SK-MEL-5 (cell line): Measurements from ENCODE around the gene RAI1. TPM values are rescaled to one million over a fixed set of nuclear protein-coding genes. Genes with fewer than 3 reads are reported as not detected.

ENCODE experiments used
- DNase-seq: peaks from one replicate; pipeline ENCODE4 v3.0.0-alpha.2; 2016; ENCODE audit warnings: low read depth, low spot score
- in situ Hi-C: cut with HindIII; loops from 2 replicates; pipeline ENCODE4 v1.10.0; 2016; ENCODE audit warnings: low sequenced_read_pairs, high pct_unique_total_duplicates, low pct_unique_long_range_greater_than_20kb
- total RNA-seq: library from RNA; depleted of rRNA; stranded (reverse); fragments of >200 nt; shearing (Covaris generic); gene quantifications from 2 replicates; pipeline ENCODE4 v1.2.3, GENCODE V29; 2014

The RAI1 gene
- total RNA-seq, 1 experiment from 2014 or later, result 9.4 TPM

DNA sequence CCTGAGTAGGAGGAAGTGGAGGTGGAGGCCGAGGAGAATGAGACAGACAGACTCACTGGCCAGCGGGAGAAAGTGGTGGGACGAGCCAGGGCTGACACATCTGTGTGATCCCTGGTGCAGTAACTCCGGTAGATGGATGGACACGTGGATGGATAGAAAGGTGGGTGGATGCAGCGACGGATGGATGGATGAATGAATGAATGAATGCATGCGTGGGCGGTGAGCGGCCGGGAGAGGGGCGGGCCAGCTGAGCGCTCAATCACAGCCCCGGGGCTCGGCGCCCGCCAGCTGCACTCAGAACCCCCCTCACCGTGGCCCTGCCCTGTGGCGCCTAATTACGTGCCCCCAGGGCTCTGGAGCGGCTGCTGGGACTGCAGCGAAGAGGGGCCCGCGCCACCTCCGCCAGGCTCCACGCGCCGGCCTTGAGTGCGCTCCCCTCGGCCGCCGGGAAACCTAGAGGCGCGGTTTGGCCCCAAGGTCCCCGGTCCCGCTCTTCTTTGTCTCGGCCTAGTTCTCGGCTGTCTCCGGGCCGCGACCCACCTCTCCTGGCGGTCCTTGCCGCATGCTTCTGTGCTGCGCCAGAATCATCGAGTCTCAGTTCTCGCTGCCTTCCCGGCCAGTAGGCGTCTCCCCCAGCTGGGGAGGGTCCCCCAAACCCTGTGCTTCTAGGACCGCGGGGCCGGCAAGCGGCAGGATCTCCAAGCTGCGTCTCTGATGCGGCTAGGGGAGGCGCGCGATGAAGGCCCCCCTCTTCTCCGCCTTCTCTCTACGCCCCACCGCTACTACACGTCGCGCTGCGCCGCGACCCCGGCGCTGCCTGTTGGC lies 41.0 kb downstream of the RAI1 start:
- in situ Hi-C loops, result no loop called here

DNA sequence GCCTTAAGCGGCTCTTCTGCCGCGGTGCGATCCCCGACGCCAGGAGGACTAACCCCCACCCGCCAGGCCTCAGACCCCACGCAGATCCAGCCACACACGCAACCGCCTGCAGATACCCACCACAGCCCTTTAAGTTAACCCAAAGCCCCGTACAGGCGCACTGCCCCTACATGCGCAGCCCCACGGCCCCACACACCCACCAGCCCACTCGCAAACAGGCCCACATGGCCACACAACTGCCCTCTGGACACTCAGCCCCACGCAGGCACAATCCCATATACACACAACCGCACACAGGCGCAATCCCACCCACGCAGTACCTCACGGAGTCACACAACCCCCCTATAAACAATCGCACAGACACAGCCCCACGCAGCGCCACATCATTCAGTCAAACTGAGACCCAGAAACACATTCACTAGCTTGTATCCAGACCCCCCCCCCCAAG lies 41.7 kb downstream of the RAI1 start:
- no peak for DNase-seq
- in situ Hi-C loops, result no loop called here

More for the DNA sequence above, 41.0 kb downstream of the RAI1 start:
- DNase-seq, result no peak

DNA sequence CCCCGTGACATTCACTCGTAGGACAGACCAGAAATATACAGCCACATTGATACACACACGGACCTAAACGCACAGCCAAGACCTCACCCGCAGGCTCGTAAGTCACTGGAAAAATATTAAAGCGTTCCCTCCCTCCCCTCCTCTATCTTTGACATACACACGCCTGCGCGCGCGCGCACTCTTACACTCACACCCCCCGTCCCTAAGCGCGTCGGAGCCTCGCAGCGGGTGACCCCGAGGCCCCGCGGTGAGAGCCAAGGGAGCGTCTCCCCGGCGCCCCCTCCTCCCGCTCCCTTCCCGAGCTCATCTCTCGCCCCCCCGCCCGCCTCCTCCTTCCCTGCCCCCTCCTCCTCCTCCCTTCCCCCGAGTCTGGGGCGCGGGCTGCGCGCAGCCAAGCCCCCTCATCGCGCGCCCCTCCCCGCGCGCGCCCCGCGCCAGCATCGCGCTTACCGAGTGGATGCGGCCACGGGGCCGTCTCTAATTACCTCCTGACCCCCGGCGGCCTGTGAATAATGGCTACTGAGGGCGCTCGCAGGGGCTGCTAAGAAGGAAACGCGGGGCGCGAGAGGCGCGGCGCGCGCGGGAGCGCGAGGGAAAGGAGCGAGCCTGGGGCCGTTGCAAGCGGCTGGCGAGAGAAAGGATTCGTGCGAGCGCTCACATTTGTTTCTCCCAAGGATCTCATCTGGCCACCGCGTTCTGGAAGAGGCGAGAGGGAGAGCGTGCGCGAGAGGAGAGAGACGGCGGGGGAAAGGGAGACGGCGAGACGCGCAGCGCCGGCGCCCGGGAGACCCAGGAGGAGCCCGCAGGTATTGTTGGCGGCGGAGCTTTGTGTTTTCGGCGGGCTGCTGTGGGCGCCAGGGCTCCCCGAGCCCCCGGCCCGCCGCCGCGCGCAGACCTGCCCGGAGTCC lies 42.4 kb downstream of the RAI1 start:
- peak; percentile 47 for DNase-seq
- in situ Hi-C loops, result no loop called here

DNA sequence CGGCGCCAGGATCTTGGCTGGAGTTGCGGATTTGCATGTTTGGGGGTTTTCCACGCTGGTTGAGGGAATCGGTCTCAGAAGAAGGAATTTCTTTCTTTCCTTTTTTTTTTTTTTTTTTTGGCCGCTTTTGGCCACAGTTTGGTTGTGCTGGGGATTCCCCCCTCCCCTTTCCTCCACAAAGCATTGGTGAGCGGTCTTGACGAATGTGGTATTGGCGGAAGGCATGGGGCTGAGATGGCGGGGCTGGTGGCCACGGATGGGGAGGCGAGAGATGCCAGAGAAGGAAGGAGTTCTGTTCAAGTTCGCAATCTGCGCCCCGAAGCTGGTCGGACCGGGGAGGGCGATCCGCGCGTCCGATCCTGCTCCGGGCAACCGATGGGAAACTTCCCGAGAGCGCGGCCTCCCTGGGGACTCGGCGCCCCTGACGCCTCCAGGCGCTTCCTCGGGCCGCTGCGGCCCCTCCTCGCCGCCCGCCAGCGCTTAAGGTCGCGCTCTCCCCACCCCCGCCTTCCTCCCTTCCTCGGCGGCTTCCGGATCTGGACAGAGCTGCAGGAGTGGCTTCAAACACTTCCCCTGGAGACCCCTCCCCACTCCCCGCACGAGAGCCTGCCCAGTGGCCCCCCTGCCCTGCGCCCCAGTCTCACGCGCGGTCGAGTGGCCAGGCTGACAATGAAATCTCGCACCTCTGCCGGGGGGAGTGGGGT lies 43.2 kb downstream of the RAI1 start:
- in situ Hi-C loops, result no loop called here
- DNase-seq, result no peak

DNA sequence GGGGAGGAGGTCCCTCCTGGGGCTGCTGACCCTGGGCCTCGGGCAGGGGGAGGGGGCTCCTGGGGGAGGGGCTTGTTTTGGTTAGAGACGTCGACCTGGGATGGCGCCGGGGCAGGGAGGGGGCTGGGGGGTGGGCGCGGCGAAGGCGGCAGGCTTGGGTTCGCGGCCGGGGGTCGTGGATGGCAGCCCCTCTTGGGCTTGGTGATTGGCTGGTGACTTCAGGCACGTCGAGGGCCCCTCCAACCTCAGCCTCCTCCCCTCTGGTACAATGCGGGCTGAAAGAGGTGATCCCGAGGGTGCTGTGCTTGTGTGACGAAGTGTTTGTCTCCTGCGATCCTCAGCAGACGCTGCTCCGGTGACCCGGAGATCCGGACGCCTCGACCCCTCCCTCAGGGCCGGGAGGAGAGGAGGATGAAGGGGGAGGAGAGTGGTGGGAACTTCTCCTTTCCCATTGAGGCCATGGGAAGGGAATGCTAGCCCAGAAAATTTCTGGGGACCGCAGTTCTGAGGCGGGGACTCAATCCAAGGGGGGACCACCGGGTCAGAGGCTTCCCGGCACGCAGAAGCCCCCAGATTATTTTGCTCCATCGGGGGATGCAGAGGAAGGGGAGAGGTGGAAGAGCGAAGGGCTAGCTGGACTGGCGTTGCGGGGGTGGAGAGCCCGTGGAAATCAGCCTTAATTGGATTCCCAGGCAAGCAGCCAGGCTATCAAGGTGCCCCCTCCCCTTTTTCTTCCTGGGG lies 43.9 kb downstream of the RAI1 start:
- in situ Hi-C loops, result no loop called here
- no peak for DNase-seq

DNA sequence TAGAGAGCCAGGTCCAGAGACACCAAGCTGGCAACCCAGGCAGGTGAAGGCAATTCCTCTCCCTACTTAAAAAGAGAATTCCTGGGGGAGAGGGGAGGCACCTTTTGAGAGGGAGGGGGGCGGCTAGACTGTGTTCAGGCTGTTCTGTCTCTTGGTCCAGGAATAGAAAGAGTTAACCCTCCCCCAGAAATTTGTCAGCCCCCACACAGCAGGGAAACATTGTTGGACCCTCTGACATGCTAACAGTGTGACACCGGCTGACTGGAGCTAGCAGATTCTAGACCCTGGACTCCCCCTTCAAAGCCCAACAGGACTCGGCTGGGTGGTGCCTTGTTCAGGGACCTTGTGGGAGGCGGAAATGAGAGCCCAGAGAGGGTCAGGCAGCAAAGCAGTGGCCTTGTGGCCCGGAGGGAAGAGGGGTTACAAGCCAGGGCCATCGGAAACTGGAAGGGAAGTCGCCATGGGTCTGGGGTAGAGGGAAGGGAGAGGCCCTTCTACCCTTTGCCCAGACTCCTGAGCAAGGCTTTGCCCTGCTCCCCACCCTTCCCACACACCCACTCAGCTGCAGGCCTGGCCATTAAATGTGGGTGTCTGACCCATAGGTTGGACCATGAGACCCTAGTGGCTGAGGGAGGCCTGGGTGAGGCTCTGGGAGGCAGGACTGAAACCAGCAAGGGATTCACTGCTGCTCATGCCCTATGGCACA lies 44.6 kb downstream of the RAI1 start:
- DNase-seq, result no peak
- in situ Hi-C loops, result no loop called here

DNA sequence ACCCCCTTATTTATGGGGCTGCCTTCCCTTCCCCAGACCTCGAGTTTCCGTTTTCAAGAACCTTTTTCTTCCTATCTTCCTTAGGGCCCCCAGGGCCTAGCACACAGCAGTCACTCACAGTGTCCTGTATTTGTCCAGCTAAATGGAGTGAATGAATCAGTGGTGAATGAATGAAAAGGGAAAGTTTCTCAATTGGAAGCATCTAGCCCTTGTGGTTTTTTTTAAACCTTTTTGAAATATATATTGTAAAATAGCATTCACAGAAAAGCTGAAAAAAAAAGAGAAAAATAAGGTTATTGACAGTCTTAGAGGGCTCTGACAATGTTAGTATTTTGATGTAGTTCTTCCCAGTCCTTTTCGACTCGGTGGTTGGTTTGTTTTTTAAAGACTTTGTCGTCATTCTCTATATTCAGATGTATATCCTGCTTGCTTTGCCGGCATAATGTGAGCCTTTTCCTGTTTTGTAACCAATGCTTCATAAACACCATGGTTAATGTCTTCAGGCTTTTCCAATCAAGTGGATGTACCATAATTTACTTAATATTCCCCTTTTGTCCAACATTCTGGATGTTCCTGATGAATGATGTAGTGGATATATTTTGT lies 45.3 kb downstream of the RAI1 start:
- in situ Hi-C loops, result no loop called here
- DNase-seq, result peak; percentile 66

DNA sequence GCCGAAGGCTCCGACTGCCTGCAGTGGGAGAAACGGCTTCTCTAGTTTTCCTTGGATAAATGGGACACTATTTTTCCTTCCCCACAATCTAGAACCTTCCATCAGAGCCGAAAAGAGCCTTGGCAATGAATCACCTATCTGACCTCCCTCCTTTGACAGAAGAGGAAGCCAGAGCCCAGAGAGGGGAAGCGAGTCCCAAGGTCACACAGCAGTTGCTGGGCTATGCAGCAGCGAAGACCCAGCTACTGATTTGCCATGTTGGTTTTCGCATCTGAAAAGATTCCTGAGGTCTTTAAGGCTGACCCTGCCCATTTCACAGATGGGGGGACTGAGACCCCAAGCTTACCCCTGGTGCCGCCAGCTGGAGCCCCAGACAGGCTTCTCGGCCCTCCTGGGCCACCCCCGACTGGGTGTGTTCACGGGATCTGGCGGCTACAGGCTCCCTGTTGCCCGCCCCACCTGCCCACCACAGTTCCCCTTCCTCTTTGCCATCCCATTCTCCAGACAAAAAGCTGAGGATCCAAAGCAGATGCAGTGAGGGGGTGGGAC lies 45.9 kb downstream of the RAI1 start:
- in situ Hi-C loops, result no loop called here

DNA sequence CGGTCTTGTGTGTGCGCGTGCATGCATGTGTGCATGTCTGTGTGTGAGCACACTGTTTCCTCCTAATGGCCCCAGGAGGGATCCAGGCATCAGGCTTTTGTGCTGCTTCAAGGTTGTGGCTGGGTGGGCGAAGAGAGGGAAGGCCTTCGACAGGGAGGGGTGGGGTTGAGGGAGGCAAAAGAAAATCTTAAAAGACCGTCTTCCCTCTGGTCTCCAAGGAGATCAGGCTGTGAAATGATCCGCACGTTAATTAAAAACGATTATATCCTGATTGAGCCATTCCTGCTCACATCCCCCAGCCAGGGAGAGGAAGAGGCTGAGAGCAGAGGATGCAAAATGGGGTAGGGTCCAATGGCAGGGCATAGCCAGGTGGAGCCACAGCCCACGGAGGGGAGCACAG lies 46.9 kb downstream of the RAI1 start:
- in situ Hi-C loops, result no loop called here
- no peak for DNase-seq

More for the DNA sequence above, 45.9 kb downstream of the RAI1 start:
- DNase-seq, result no peak

DNA sequence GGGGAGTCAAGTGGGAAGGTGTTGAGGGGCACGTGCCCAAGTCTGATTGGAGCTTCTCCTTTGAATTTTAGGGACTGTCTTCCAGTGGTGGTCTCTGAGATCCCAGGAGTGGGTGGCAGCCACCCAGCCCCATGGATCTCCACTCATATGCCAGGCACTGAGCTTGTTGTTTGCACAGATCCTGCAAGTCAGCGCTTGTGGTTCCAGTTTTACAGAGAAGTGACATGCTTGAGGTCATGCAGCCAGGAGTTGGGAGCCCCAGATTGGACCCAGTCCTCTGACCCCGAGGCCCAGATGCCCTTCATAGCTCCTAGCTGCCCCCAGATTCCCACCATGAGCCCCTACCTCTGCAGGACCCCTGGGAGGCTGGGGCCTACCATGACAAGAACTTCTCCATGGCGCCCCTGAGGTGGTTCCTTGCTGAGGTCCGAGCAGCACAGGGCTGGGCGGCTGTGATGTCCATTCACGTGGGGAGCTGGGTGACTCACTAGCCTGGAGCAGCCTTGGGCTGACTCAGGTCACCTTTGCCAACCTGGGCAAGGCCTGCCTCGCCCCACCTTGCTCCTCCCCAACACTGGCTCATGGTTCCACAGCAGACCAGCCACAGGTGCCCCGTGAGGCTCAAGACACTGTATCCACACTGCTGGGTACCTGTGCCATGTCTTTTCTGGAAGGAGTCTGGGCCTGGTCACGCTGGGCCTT lies 47.4 kb downstream of the RAI1 start:
- DNase-seq, result no peak
- in situ Hi-C loops, result no loop called here

DNA sequence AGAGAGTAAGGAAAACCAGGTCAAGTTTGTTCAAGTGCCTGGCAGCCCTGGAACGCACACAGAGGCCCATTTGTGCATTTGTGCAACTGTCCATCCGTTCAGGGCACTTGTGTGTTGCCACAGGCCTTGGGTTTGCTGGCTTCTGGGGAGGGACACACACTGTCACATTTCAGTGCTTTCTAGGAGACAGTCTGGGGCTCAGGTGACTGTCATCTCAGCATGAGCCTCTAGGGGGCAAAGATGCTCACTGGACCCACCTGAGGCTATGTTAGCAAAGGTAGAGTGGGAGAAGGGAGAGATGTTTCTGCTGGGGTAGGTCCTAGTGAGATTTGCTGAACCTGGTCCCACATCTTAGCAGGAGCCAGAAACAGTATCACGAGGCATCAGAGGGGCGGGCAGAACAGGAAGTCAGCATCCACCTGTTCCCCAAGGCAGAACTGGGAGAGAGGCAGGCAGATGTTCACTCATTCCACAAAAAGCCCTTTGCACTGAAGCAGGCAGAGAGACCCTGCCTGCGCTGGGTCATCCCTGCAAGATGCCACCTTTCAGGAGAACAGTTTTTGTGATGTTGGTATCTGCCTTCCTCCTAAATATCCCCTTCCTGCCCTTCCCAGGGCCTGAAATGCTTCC lies 48.5 kb downstream of the RAI1 start:
- in situ Hi-C loops, result no loop called here

DNA sequence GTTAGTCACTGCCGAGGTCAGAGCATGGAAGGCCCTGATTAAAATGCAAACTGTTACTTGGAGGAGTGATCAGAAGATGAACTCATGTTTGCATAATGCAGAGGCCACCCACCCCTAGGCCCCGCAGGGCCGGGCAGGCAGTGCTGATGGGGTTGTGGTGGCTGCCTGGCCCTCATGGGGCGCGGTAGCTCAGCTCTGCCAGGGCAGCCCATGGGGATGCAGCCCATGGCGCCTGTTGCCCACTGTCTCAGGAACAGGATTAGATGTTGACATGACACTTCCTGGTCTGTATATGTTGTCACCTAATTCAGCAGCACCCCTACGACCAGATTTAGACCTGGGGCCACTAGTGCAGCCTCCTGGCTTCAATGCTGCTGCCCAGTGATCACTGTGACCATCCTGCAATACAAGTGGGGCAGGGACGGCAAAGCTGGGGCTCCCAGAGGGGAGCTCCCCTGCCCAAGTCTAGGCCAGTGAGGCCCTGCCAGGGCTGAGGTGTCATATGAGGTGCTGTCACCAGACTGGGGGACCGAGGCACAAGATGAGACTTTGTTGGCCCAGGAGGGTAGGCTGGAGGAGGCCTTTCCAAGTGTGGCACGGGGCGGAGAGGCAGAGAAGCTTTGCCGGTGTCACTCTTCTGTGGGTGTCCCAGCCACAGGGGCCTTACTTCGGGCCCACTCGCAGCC lies 49.1 kb downstream of the RAI1 start:
- in situ Hi-C loops, result no loop called here

More for the DNA sequence above, 48.5 kb downstream of the RAI1 start:
- peak; percentile 45 for DNase-seq

DNA sequence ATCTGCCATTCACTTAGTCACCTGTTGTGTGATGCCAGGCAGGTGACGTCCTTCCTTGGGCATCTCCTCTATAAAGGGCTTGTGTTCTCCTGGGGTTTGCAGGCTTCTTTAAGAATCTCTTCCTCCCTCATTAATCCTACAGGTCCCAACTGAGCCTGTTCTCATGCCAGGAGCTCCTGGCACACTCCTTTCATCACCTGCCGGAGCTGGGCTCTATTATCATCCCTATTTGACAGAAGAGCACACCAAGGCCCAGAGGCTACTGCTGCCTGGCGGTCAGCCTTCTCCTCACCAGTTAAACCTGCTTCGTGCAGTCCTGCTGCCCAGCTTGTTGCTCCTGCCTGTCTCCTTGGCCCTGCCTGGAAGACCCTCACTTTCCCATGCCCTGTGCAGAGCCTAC lies 51.2 kb downstream of the RAI1 start:
- no peak for DNase-seq
- in situ Hi-C loops, result no loop called here

More for the DNA sequence above, 49.1 kb downstream of the RAI1 start:
- no peak for DNase-seq

DNA sequence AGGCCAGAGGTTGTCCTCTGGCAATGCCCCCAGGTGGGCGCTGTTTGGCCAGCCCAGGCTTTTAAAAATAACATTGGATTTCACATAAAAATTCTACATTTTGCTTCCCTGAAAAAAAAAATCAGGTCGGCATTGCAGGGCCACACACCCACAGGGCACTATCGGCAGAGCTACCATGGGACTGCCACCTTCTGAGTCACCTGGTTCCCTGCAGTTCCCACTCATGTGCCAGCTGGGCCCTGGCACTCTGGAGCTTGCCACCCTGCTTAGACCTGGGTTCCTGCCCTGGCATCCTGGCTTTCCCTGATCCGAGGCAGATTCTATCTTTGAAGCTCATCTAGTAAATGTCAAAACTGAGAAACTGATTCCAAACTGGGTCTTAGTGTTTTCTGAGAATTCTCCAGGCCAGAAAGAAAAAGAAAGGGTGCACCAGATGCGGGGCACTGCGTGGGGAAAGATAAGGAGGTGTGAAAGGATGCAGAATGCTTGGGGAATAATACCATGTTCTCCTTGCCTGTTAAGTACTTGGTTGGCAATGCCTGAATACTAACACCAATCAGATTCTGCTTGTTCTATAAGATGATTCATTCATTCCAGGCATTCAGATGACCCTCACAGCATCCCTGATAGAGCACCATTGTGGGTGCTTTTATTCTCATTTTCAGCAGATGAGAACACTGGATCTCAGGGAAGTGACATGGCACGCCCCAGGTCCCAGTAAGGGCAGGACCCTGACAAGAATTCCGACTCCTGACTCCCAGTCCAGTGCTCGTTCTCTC lies 51.8 kb downstream of the RAI1 start:
- in situ Hi-C loops, result no loop called here
- DNase-seq, result no peak
